Esophagus (tissue), 2 donors: ENCODE results near the gene LY86. TPM values are rescaled to one million over a fixed set of nuclear protein-coding genes. Genes with fewer than 3 reads are reported as not detected.

Experiments
- H3K27ac ChIP-seq, 2 donors: one replicate each; pipeline ENCODE4 v1.5.1; 2013; ENCODE audit warnings: low read depth in 2 of 2, mild to moderate bottlenecking in 2 of 2, inconsistent platforms in 1 of 2, low read length in 1 of 2, moderate library complexity in 1 of 2
- H3K27me3 ChIP-seq, 2 donors: one replicate each; pipeline ENCODE4 v1.6.1; 2013; ENCODE audit warnings: low read length in 2 of 2, control low read depth in 1 of 2, mild to moderate bottlenecking in 1 of 2; ENCODE audit not compliant: insufficient read depth in 2 of 2, control insufficient read depth in 1 of 2
- H3K36me3 ChIP-seq, 2 donors: one replicate each; pipeline ENCODE4 v1.6.1; 2013; ENCODE audit warnings: low read length in 1 of 2; ENCODE audit not compliant: control insufficient read depth in 2 of 2, insufficient read depth in 2 of 2
- H3K4me1 ChIP-seq, 2 donors: one replicate each; pipeline ENCODE4 v1.6.1; 2013; ENCODE audit warnings: low read length in 1 of 2; ENCODE audit not compliant: control insufficient read depth in 2 of 2, insufficient read depth in 2 of 2
- H3K4me3 ChIP-seq, 2 donors: one replicate each; pipeline ENCODE4 v1.5.1; 2013; ENCODE audit warnings: low read length in 2 of 2, mild to moderate bottlenecking in 2 of 2, low read depth in 1 of 2, moderate library complexity in 1 of 2
- H3K9me3 ChIP-seq, 2 donors: one replicate each; pipeline ENCODE4 v1.6.1; 2013; ENCODE audit warnings: mild to moderate bottlenecking in 2 of 2, low read depth in 1 of 2, low read length in 1 of 2, moderate library complexity in 1 of 2; ENCODE audit not compliant: control insufficient read depth in 2 of 2, insufficient read depth in 1 of 2
- WGBS, 2 donors: extraction: QIAGEN DNeasy Blood & Tissue Kit; methylation state at CpG; one replicate each; pipeline ENCODE4 v1.1.7; 2013; 5-methylcytosine and 5-hydroxymethylcytosine counted together
- polyA plus RNA-seq, 2 donors: library from polyadenylated mRNA; stranded (reverse); fragments of 200-250 nt; gene quantifications; one replicate each; pipeline ENCODE4 v1.2.3, GENCODE V29; 2013
- donor health status: healthy with polysubstance abuse.
- donor health status: Bipolar disorder and iron deficiency.

Gene LY86
- polyA plus RNA-seq, 2 donors = 0.51 to 0.55 TPM

GRCh38 chr6:6569096-6569810, 19.3 kb upstream of the LY86 start:
- Histone ChIP-seq H3K9me3 (peaks cover 0 to 2% of the 10 kb centered on the region in 2 donors), H3K27ac (no peak overlapping the region), H3K4me3 (no peak overlapping the region), H3K27me3 (peaks cover 0 to 3% of the 10 kb centered on the region in 2 donors), H3K4me1 (no peaks in the 10 kb centered on the region), H3K36me3 (no peaks in the 10 kb centered on the region)
- 73 to 77% methylated on average over 13 of the region's 13 CpGs for WGBS, 2 donors

DNA sequence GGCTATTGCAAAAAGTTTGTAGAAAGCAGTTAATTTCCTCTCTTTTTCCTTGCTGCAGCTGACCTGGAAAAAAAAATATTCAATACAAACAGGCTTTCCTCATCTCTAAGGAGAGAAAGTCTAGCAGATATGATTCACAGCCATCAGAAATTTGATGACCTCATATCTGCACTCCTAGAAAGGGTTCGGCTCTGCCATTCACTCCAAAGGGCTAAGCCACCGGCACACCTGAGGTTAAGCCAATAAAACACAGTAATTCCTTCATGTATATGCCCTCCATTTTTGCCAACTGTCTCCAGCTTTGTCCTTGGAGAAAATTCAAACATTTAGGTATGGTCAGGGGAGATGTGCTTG, 18.7 kb upstream of the LY86 start:
- Histone ChIP-seq H3K9me3 (peaks cover 0 to 2% of the 10 kb centered on the region in 2 donors), H3K4me1 (no peaks in the 10 kb centered on the region), H3K27me3 (peaks cover 0 to 3% of the 10 kb centered on the region in 2 donors), H3K27ac (no peak overlapping the region), H3K4me3 (no peak overlapping the region), H3K36me3 (no peaks in the 10 kb centered on the region)
- 60 to 64% methylated on average over 2 of the region's 2 CpGs for WGBS, 2 donors

- H3K36me3 ChIP-seq = no peaks in the 10 kb centered on the region
- H3K27ac ChIP-seq = no peak overlapping the region
- WGBS, 2 donors = 54 to 58% methylated on average over 4 of the region's 4 CpGs
- H3K27me3 ChIP-seq = peaks cover 0 to 3% of the 10 kb centered on the region in 2 donors
- no peak overlapping the region for H3K4me3 ChIP-seq
- H3K4me1 ChIP-seq = no peaks in the 10 kb centered on the region
- H3K9me3 ChIP-seq = no peaks in the 10 kb centered on the region
Observed at GRCh38 chr6:6570929-6571671, 17.4 kb upstream of the LY86 start.

DNA sequence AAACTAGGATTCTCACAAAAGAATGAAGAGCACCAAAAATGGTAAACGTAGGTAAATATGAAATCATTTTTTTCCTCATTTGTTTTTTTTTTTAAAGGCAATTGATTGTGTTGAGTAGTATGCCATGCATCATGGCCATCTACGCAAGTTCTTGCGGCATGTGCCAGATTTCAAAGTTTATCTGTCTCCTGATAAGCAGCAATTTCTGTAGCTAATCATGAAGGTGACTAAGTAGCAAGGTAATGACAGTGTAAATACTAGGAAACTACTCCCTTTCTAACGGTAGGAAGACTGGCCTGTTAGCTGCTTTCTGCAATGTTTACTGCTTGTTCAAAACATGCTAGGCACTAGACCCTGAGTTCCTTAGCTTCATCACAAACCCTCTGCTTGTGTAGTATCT, 13.4 kb upstream of the LY86 start:
- Histone ChIP-seq H3K27ac (no peak overlapping the region), H3K4me1 (no peaks in the 10 kb centered on the region), H3K36me3 (no peaks in the 10 kb centered on the region), H3K27me3 (peaks cover 0 to 3% of the 10 kb centered on the region in 2 donors), H3K9me3 (no peaks in the 10 kb centered on the region), H3K4me3 (no peak overlapping the region)
- 73 to 84% methylated on average over 4 of the region's 4 CpGs for WGBS, 2 donors

DNA sequence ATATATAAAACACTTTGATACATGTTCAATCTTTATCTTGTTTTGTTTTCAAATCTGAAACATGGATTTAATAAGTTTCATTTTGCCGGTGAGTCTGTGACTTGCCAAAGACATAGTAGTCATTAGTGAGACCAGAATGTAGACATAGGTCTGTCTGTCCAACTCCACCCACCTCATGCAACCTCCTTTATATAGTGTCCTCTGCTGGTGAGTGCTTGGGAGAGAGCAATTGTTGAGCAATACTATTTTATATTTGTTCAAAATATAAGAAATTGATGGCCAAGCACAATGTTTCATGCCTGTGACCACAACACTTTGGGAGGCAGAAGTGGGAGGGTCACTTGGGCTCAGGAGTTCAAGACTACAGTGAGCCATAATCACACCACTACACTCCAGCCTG, 10.8 kb upstream of the LY86 start:
- Histone ChIP-seq H3K27me3 (peaks cover 0 to 3% of the 10 kb centered on the region in 2 donors), H3K27ac (no peak overlapping the region), H3K9me3 (no peaks in the 10 kb centered on the region), H3K4me3 (no peak overlapping the region), H3K36me3 (no peaks in the 10 kb centered on the region), H3K4me1 (no peaks in the 10 kb centered on the region)
- 76 to 83% methylated on average over 1 of the region's 1 CpG for WGBS, 2 donors

GRCh38 chr6:6579281-6579680, 9.2 kb upstream of the LY86 start:
- Histone ChIP-seq H3K4me3 (no peak overlapping the region), H3K4me1 (no peaks in the 10 kb centered on the region), H3K9me3 (no peaks in the 10 kb centered on the region), H3K27me3 (no peaks in the 10 kb centered on the region), H3K36me3 (no peaks in the 10 kb centered on the region), H3K27ac (no peak overlapping the region)
- 90 to 97% methylated on average over 1 of the region's 1 CpG for WGBS, 2 donors

- Histone ChIP-seq H3K27me3 (no peaks in the 10 kb centered on the region), H3K27ac (no peak overlapping the region), H3K36me3 (no peaks in the 10 kb centered on the region), H3K4me1 (no peaks in the 10 kb centered on the region), H3K4me3 (no peak overlapping the region), H3K9me3 (no peaks in the 10 kb centered on the region)
- WGBS, 2 donors = 85 to 87% methylated on average over 6 of the region's 6 CpGs
Observed at GRCh38 chr6:6580225-6580856, 8.2 kb upstream of the LY86 start.

GRCh38 chr6:6581054-6581453, 7.5 kb upstream of the LY86 start:
- Histone ChIP-seq H3K27ac (no peak overlapping the region), H3K4me1 (no peaks in the 10 kb centered on the region), H3K9me3 (no peaks in the 10 kb centered on the region), H3K27me3 (no peaks in the 10 kb centered on the region), H3K36me3 (no peaks in the 10 kb centered on the region), H3K4me3 (no peak overlapping the region)
- 74 to 76% methylated on average over 3 of the region's 3 CpGs for WGBS, 2 donors

- Histone ChIP-seq H3K9me3 (no peaks in the 10 kb centered on the region), H3K4me3 (no peak overlapping the region), H3K27ac (no peak overlapping the region), H3K36me3 (no peaks in the 10 kb centered on the region), H3K27me3 (peaks cover 0 to 2% of the 10 kb centered on the region in 2 donors), H3K4me1 (no peaks in the 10 kb centered on the region)
- WGBS, 2 donors = 37 to 55% methylated on average over 1 of the region's 1 CpG
Observed at GRCh38 chr6:6582131-6582530, 6.4 kb upstream of the LY86 start.
